Neuronal stem cell (in vitro differentiated cells): Measurements from ENCODE around the gene MRGPRF.
A peak's percentile ranks its signal among the peaks of the same experiment; 100 is the strongest.

Source experiments
- DNase-seq: peaks from one replicate; pipeline ENCODE4 v3.0.0-alpha.2; 2013; ENCODE audit warnings: low spot score
- H2AFZ ChIP-seq: one replicate; pipeline ENCODE4 v1.6.1; 2013; ENCODE audit warnings: mild to moderate bottlenecking, low read length, inconsistent platforms
- H2AK5ac ChIP-seq: 2 replicates; pipeline ENCODE4 v1.6.1; 2013; ENCODE audit warnings: low read depth, mild to moderate bottlenecking, inconsistent platforms, low read length, moderate library complexity, mixed read lengths
- H2BK120ac ChIP-seq: 2 replicates; pipeline ENCODE4 v1.6.1; 2013; ENCODE audit warnings: low read depth, mild to moderate bottlenecking, inconsistent platforms, low read length, moderate library complexity, mixed read lengths
- H2BK12ac ChIP-seq: one replicate; pipeline ENCODE4 v1.6.1; 2013; ENCODE audit warnings: low read length, inconsistent platforms
- H2BK15ac ChIP-seq: 2 replicates; pipeline ENCODE4 v1.6.1; 2013; ENCODE audit warnings: mild to moderate bottlenecking, low read length, inconsistent platforms, mixed read lengths
- H2BK5ac ChIP-seq: one replicate; pipeline ENCODE4 v1.6.1; 2013; ENCODE audit warnings: inconsistent platforms, mild to moderate bottlenecking, low read length, moderate library complexity
- H3K14ac ChIP-seq: one replicate; pipeline ENCODE4 v1.6.1; 2013; ENCODE audit warnings: low read length, inconsistent platforms
- H3K18ac ChIP-seq: 2 replicates; pipeline ENCODE4 v1.6.1; 2013; ENCODE audit warnings: low read length, inconsistent platforms
- H3K23ac ChIP-seq: 2 replicates; pipeline ENCODE4 v1.6.1; 2013; ENCODE audit warnings: low read depth, mild to moderate bottlenecking, mixed read lengths, low read length, inconsistent platforms; ENCODE audit not compliant: poor library complexity
- H3K27ac ChIP-seq: replicated peaks from 3 replicates; pipeline ENCODE4 v1.5.1; 2013; ENCODE audit warnings: low read length, inconsistent platforms
- H3K27me3 ChIP-seq, 3 experiments: 2 replicates each; pipeline ENCODE4 v1.6.1; 2013; ENCODE audit warnings: low read length in 3 of 3, mild to moderate bottlenecking in 2 of 3, inconsistent platforms in 1 of 3, low read depth in 1 of 3, mixed read lengths in 1 of 3, moderate library complexity in 1 of 3; ENCODE audit not compliant: control insufficient read depth in 3 of 3, insufficient read depth in 3 of 3
- H3K36me3 ChIP-seq, 2 donors: replicated peaks in 1 of 2; 2 replicates each; pipeline ENCODE4 v1.6.1; 2013; ENCODE audit warnings: low read length in 2 of 2; ENCODE audit not compliant: control insufficient read depth in 2 of 2, insufficient read depth in 2 of 2
- H3K4ac ChIP-seq: 2 replicates; pipeline ENCODE4 v1.6.1; 2013; ENCODE audit warnings: inconsistent platforms, mild to moderate bottlenecking, low read length, moderate library complexity
- H3K4me1 ChIP-seq, 2 donors: 1 replicate in 1 of 2; 2 replicates in 1 of 2; pipeline ENCODE4 v1.6.1; 2013; ENCODE audit warnings: low read length in 2 of 2, low read depth in 1 of 2; ENCODE audit not compliant: control insufficient read depth in 2 of 2, insufficient read depth in 1 of 2
- H3K4me2 ChIP-seq: one replicate; pipeline ENCODE4 v1.6.1; 2013; ENCODE audit warnings: mild to moderate bottlenecking, low read length, inconsistent platforms; ENCODE audit not compliant: insufficient read depth, poor library complexity, severe bottlenecking
- H3K4me3 ChIP-seq, 2 donors: 2 replicates each; pipeline ENCODE4 v1.5.1; 2013; ENCODE audit warnings: low read length in 2 of 2, mild to moderate bottlenecking in 2 of 2, inconsistent platforms in 1 of 2, moderate library complexity in 1 of 2
- H3K79me1 ChIP-seq: one replicate; pipeline ENCODE4 v1.6.1; 2013; ENCODE audit warnings: low read depth, mild to moderate bottlenecking, inconsistent platforms, low read length, moderate library complexity
- H3K9ac ChIP-seq: one replicate; pipeline ENCODE4 v1.6.1; 2013; ENCODE audit warnings: mild to moderate bottlenecking, low read depth, low read length, inconsistent platforms; ENCODE audit not compliant: poor library complexity
- H3K9me3 ChIP-seq, 2 donors: replicated peaks in 1 of 2; 2 replicates each; pipeline versions ENCODE3 to v1.6.1; 2013; ENCODE audit warnings: low read length in 2 of 2, mild to moderate bottlenecking in 2 of 2, inconsistent platforms in 1 of 2, low read depth in 1 of 2, mixed read lengths in 1 of 2, moderate library complexity in 1 of 2; ENCODE audit not compliant: control insufficient read depth in 2 of 2, insufficient read depth in 1 of 2
- H4K8ac ChIP-seq: one replicate; pipeline ENCODE4 v1.6.1; 2013; ENCODE audit warnings: low read depth, mild to moderate bottlenecking, inconsistent platforms, low read length, moderate library complexity
- H4K91ac ChIP-seq: one replicate; pipeline ENCODE4 v1.6.1; 2013; ENCODE audit warnings: low read length, low read depth, mild to moderate bottlenecking, inconsistent platforms; ENCODE audit not compliant: poor library complexity
- WGBS, 2 donors: extraction: QIAGEN DNeasy Blood & Tissue Kit; methylation state at CpG; one replicate each; pipeline ENCODE4 v1.1.7; 2013; ENCODE audit warnings: missing lambda C conversion rate in 2 of 2, mixed read lengths in 1 of 2; ENCODE audit not compliant: insufficient read length in 2 of 2, insufficient replicate concordance in 1 of 2; ENCODE audit errors: extremely low coverage in 2 of 2; 5-methylcytosine and 5-hydroxymethylcytosine counted together

Gene MRGPRF

DNA sequence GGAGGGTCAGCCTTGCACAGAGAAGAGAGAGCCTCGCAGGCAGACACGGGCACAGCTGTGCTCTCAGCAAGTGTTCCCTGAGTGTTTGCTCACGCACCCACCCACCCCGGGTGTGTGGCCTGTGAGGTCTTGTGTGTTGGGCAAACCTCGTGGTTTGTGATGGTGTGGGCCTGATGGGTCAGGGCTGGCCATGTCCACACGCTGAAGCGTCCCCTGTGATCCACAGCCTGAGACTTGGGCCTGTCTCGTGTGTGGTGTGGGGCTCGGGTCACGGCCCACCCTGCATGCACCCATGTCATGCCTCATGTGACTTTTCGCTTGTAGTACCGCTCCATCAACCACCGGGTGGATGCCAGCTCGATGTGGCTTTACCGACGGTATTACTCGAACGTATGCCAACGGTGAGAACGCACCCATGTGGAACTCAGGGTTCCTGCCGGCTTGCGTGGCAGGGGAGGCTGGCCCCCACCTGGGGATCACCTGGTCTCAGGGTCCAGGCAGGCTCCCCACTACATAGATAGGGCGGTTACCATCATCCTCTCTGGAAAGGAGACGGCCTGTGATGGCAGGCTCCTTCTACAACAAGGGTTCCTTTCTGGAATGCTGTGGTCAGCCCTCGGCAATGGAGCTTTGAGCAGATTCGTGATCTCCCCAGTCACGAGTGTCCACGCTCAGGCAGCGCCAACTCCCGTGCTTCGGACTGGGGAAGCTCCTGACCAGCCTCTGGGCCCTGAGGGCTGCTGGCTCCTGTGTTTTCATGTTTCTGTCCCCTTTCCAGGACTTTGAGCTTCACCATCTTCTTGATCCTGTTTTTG is 41.6 kb upstream of the MRGPRF start:
- no CpG with 5 or more reads among the region's 31 CpGs for WGBS, 2 donors
- Histone ChIP-seq H3K9ac (peak overlapping the region; percentile 70), H3K4me1 (peaks cover 5 to 7% of the 10 kb centered on the region in 2 donors), H3K27ac (no peak overlapping the region), H3K4ac (peak overlapping the region; percentile 76), H3K79me1 (peaks cover 25% of the 10 kb centered on the region), H3K23ac (no peak overlapping the region), H2BK120ac (no peak overlapping the region), H3K4me2 (no peak overlapping the region), H2AFZ (no peak overlapping the region), H3K36me3 (peaks cover 6 to 24% of the 10 kb centered on the region in 2 donors), H2BK5ac (peak overlapping the region; percentile 39), H2BK15ac (no peak overlapping the region), H3K27me3 (no peaks in the 10 kb centered on the region), H3K9me3 (peaks cover 0 to 2% of the 10 kb centered on the region in 2 donors), H3K18ac (peak overlapping the region; percentile 64), H2AK5ac (no peak overlapping the region), H4K91ac (peak overlapping the region; percentile 79), H3K4me3 (peak overlapping the region in 1 of 2 donors; percentile 52), H4K8ac (no peak overlapping the region), H2BK12ac (peak overlapping the region; percentile 58), H3K14ac (peak overlapping the region; percentile 82)
- no peak for DNase-seq

DNA sequence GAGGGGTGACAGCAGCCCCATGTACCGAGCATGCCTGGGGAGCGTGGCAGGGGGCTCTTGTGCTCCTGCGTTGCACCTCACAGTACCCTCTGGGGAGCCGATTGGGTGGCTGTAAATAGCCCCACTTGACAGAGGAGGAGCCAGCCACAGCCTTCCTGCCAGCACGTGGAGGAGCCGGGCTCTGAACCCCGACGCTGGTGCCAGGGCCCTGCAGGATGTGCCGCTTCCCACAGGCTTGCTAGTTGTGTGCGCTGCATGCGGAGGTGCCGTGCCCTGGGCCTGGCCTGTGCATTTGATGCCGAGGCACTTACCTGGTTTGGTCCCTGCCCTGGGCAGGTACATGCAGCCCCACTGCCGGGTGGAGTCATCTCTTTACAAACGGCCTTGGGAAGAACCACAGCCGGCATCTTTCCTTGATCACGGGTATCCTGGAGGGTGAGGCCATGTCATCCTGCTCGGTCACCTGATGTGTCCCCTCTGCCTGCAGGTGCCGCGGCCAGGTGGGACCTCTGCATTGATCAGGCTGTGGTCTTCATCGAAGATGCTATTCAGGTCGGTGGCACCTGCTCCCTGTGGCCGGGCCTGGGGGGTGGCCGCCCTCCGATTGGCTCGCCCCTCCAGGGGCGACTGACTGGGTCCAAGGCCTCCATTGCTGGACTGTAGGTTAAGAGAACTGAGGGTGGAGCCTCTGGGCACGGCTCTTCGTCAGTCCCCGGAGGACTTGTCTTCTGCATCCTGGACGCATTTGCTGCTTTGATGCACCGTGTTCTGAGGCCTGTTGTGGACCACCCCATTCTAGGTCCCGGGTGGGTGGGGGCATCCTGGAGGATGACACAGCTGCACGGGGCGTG is 40.7 kb upstream of the MRGPRF start:
- no peak overlapping the region for H2AFZ ChIP-seq
- no peak overlapping the region for H2BK120ac ChIP-seq
- H2BK12ac ChIP-seq: no peak overlapping the region
- no peak overlapping the region for H3K4me2 ChIP-seq
- no peak overlapping the region for H2AK5ac ChIP-seq
- no peak overlapping the region for H3K4ac ChIP-seq
- H3K9me3 ChIP-seq: peaks cover 0 to 2% of the 10 kb centered on the region in 2 donors
- no peak for DNase-seq
- H3K23ac ChIP-seq: no peak overlapping the region
- no CpG with 5 or more reads among the region's 35 CpGs for WGBS, 2 donors
- peaks cover 5 to 8% of the 10 kb centered on the region in 2 donors for H3K4me1 ChIP-seq
- H4K91ac ChIP-seq: no peak overlapping the region
- peak overlapping the region; percentile 24 for H3K9ac ChIP-seq
- H3K27ac ChIP-seq: no peak overlapping the region
- no peaks in the 10 kb centered on the region for H3K27me3 ChIP-seq
- no peak overlapping the region for H3K18ac ChIP-seq
- peak overlapping the region; percentile 21 for H3K14ac ChIP-seq
- no peak overlapping the region for H2BK15ac ChIP-seq
- peak overlapping the region; percentile 39 for H2BK5ac ChIP-seq
- H3K4me3 ChIP-seq: no peak overlapping the region
- H3K79me1 ChIP-seq: peaks cover 28% of the 10 kb centered on the region
- peaks cover 6 to 24% of the 10 kb centered on the region in 2 donors for H3K36me3 ChIP-seq
- no peak overlapping the region for H4K8ac ChIP-seq

DNA sequence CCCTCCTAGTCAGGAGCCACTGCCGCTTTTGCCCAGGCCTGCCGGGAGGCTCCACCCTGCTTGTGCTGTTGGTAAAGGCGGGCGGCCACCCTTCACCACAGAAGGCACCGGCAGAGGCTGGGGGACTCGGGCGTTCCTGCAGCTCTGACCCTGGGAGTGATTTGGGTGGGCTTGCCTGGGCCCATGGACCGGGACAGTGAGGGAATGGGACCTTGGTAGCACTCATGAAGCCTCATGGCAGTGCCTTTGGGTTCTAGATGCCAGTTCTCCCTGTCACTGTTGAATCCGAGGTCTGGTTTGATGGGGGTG is 40.1 kb upstream of the MRGPRF start:
- Histone ChIP-seq H3K36me3 (peaks cover 6 to 24% of the 10 kb centered on the region in 2 donors), H3K14ac (no peak overlapping the region), H3K4me3 (no peak overlapping the region), H3K4me2 (no peak overlapping the region), H3K18ac (no peak overlapping the region), H3K23ac (peak overlapping the region; percentile 65), H3K9ac (peak overlapping the region; percentile 24), H2BK12ac (no peak overlapping the region), H3K9me3 (peaks cover 0 to 2% of the 10 kb centered on the region in 2 donors), H2AK5ac (no peak overlapping the region), H4K8ac (no peak overlapping the region), H3K4me1 (peaks cover 5 to 8% of the 10 kb centered on the region in 2 donors), H4K91ac (no peak overlapping the region), H3K27me3 (no peaks in the 10 kb centered on the region), H2AFZ (no peak overlapping the region), H3K27ac (no peak overlapping the region), H2BK15ac (no peak overlapping the region), H3K4ac (no peak overlapping the region), H2BK120ac (no peak overlapping the region), H3K79me1 (peaks cover 26% of the 10 kb centered on the region), H2BK5ac (no peak overlapping the region)
- WGBS, 2 donors: no CpG with 5 or more reads among the region's 9 CpGs
- DNase-seq: no peak
